GM23338 (cell line): ENCODE data around the gene HMGCS2.
"Not testable (repeated sequence)": the region's sequence is repeated elsewhere in the genome, so short reads cannot be mapped to it uniquely, and the experiment has no call there.

Source experiments
- CREB1 ChIP-seq: fragments of 250-450 bp; sonication (Bioruptor Pico); IDR thresholded peaks from 2 replicates; pipeline ENCODE4 v1.5.0; 2020; ENCODE audit warnings: low read depth, mild to moderate bottlenecking, moderate library complexity
- EZH2 ChIP-seq: fragments of 200-600 bp; sonication (generic); IDR thresholded peaks from one replicate; pipeline ENCODE4 v1.8.0; 2017; ENCODE audit warnings: antibody characterized with exemption, mild to moderate bottlenecking, low read depth; ENCODE audit not compliant: unreplicated experiment
- EZH2phosphoT487 ChIP-seq: fragments of 200-600 bp; sonication (generic); IDR thresholded peaks from one replicate; pipeline ENCODE4 v1.8.1; 2018; ENCODE audit warnings: antibody characterized with exemption; ENCODE audit not compliant: unreplicated experiment
- NANOG ChIP-seq: IDR thresholded peaks from 2 replicates; pipeline ENCODE4 v1.6.1; 2016; ENCODE audit warnings: antibody characterized with exemption, borderline replicate concordance
- POLR2AphosphoS5 ChIP-seq: IDR thresholded peaks from 2 replicates; pipeline ENCODE4 v1.6.1; 2016; ENCODE audit warnings: antibody characterized with exemption, low read depth
- ZNF114 ChIP-seq: fragments of 250-450 bp; sonication (Bioruptor Pico); IDR thresholded peaks from 2 replicates; pipeline ENCODE4 v1.5.0; 2020; ENCODE audit warnings: mild to moderate bottlenecking, moderate library complexity
- ZNF331 ChIP-seq: fragments of 250-450 bp; sonication (Bioruptor Pico); IDR thresholded peaks from 2 replicates; pipeline ENCODE4 v1.5.0; 2020; ENCODE audit warnings: low read depth, mild to moderate bottlenecking, moderate library complexity
- TF ChIP-seq, protein P1 (sequence below), 2 experiments: fragments of 200-600 bp in 1 of 2; sonication (generic) in 1 of 2; conservative IDR thresholded peaks; 2 replicates each; pipeline versions ENCODE4 v1.5.1 to v1.6.1; 2016 to 2017; ENCODE audit warnings: antibody characterized with exemption in 2 of 2, low read depth in 2 of 2, mild to moderate bottlenecking in 2 of 2, moderate library complexity in 1 of 2
- TF ChIP-seq, protein P2 (sequence below): IDR thresholded peaks from one replicate; pipeline ENCODE4 v1.6.1; 2018; ENCODE audit warnings: antibody characterized with exemption; ENCODE audit not compliant: unreplicated experiment
- TF ChIP-seq, protein P3 (sequence below): IDR thresholded peaks from 2 replicates; pipeline ENCODE4 v1.6.1; 2016; ENCODE audit warnings: antibody characterized with exemption
- TF ChIP-seq, protein P4 (sequence below): fragments of 250-450 bp; sonication (Bioruptor Pico); IDR thresholded peaks from 2 replicates; pipeline ENCODE4 v1.5.0; 2020; ENCODE audit warnings: mild to moderate bottlenecking, moderate library complexity

DNA sequence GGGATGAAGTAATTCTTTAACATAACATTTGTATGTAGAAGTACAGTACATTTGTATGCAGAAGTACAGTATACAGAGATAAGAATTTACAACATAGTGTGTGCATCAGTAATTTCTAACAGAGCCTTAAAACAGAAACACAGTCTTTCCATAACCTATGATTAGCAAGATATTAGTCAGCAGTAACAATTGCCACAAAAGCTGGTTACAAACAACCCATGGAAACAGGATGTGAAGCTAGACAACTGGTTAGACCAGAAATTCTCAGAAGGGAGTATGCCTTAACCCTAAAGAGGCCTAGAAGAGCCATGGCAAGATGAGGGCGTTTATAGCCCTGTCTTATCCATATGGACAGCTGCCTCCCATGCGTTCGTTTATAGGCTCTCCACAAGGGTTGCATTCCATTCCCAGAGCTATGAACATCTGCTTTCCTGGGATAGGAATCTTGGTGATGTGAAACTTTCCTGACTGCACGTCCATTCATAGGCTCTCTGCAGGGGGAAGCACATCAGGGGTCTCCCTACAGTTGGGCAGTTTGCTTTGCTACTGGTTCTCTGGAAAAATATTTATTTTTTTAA, 17.9 kb upstream of the HMGCS2 start:
- TF ChIP-seq, protein P1, sequence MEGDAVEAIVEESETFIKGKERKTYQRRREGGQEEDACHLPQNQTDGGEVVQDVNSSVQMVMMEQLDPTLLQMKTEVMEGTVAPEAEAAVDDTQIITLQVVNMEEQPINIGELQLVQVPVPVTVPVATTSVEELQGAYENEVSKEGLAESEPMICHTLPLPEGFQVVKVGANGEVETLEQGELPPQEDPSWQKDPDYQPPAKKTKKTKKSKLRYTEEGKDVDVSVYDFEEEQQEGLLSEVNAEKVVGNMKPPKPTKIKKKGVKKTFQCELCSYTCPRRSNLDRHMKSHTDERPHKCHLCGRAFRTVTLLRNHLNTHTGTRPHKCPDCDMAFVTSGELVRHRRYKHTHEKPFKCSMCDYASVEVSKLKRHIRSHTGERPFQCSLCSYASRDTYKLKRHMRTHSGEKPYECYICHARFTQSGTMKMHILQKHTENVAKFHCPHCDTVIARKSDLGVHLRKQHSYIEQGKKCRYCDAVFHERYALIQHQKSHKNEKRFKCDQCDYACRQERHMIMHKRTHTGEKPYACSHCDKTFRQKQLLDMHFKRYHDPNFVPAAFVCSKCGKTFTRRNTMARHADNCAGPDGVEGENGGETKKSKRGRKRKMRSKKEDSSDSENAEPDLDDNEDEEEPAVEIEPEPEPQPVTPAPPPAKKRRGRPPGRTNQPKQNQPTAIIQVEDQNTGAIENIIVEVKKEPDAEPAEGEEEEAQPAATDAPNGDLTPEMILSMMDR (conservative IDR thresholded peaks at IDR 0.05; ENCODE audit: low read depth in 2 of 2) = not testable (repeated sequence)
- not testable (repeated sequence) for TF ChIP-seq EZH2phosphoT487; EZH2; ZNF331 (CRISPR knock-in tag); POLR2AphosphoS5; NANOG; CREB1 (CRISPR knock-in tag); ZNF114 (CRISPR knock-in tag)
- TF ChIP-seq, protein P2, sequence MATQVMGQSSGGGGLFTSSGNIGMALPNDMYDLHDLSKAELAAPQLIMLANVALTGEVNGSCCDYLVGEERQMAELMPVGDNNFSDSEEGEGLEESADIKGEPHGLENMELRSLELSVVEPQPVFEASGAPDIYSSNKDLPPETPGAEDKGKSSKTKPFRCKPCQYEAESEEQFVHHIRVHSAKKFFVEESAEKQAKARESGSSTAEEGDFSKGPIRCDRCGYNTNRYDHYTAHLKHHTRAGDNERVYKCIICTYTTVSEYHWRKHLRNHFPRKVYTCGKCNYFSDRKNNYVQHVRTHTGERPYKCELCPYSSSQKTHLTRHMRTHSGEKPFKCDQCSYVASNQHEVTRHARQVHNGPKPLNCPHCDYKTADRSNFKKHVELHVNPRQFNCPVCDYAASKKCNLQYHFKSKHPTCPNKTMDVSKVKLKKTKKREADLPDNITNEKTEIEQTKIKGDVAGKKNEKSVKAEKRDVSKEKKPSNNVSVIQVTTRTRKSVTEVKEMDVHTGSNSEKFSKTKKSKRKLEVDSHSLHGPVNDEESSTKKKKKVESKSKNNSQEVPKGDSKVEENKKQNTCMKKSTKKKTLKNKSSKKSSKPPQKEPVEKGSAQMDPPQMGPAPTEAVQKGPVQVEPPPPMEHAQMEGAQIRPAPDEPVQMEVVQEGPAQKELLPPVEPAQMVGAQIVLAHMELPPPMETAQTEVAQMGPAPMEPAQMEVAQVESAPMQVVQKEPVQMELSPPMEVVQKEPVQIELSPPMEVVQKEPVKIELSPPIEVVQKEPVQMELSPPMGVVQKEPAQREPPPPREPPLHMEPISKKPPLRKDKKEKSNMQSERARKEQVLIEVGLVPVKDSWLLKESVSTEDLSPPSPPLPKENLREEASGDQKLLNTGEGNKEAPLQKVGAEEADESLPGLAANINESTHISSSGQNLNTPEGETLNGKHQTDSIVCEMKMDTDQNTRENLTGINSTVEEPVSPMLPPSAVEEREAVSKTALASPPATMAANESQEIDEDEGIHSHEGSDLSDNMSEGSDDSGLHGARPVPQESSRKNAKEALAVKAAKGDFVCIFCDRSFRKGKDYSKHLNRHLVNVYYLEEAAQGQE = not testable (repeated sequence)
- TF ChIP-seq, protein P3, sequence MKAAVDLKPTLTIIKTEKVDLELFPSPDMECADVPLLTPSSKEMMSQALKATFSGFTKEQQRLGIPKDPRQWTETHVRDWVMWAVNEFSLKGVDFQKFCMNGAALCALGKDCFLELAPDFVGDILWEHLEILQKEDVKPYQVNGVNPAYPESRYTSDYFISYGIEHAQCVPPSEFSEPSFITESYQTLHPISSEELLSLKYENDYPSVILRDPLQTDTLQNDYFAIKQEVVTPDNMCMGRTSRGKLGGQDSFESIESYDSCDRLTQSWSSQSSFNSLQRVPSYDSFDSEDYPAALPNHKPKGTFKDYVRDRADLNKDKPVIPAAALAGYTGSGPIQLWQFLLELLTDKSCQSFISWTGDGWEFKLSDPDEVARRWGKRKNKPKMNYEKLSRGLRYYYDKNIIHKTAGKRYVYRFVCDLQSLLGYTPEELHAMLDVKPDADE = not testable (repeated sequence)
- TF ChIP-seq, protein P4, sequence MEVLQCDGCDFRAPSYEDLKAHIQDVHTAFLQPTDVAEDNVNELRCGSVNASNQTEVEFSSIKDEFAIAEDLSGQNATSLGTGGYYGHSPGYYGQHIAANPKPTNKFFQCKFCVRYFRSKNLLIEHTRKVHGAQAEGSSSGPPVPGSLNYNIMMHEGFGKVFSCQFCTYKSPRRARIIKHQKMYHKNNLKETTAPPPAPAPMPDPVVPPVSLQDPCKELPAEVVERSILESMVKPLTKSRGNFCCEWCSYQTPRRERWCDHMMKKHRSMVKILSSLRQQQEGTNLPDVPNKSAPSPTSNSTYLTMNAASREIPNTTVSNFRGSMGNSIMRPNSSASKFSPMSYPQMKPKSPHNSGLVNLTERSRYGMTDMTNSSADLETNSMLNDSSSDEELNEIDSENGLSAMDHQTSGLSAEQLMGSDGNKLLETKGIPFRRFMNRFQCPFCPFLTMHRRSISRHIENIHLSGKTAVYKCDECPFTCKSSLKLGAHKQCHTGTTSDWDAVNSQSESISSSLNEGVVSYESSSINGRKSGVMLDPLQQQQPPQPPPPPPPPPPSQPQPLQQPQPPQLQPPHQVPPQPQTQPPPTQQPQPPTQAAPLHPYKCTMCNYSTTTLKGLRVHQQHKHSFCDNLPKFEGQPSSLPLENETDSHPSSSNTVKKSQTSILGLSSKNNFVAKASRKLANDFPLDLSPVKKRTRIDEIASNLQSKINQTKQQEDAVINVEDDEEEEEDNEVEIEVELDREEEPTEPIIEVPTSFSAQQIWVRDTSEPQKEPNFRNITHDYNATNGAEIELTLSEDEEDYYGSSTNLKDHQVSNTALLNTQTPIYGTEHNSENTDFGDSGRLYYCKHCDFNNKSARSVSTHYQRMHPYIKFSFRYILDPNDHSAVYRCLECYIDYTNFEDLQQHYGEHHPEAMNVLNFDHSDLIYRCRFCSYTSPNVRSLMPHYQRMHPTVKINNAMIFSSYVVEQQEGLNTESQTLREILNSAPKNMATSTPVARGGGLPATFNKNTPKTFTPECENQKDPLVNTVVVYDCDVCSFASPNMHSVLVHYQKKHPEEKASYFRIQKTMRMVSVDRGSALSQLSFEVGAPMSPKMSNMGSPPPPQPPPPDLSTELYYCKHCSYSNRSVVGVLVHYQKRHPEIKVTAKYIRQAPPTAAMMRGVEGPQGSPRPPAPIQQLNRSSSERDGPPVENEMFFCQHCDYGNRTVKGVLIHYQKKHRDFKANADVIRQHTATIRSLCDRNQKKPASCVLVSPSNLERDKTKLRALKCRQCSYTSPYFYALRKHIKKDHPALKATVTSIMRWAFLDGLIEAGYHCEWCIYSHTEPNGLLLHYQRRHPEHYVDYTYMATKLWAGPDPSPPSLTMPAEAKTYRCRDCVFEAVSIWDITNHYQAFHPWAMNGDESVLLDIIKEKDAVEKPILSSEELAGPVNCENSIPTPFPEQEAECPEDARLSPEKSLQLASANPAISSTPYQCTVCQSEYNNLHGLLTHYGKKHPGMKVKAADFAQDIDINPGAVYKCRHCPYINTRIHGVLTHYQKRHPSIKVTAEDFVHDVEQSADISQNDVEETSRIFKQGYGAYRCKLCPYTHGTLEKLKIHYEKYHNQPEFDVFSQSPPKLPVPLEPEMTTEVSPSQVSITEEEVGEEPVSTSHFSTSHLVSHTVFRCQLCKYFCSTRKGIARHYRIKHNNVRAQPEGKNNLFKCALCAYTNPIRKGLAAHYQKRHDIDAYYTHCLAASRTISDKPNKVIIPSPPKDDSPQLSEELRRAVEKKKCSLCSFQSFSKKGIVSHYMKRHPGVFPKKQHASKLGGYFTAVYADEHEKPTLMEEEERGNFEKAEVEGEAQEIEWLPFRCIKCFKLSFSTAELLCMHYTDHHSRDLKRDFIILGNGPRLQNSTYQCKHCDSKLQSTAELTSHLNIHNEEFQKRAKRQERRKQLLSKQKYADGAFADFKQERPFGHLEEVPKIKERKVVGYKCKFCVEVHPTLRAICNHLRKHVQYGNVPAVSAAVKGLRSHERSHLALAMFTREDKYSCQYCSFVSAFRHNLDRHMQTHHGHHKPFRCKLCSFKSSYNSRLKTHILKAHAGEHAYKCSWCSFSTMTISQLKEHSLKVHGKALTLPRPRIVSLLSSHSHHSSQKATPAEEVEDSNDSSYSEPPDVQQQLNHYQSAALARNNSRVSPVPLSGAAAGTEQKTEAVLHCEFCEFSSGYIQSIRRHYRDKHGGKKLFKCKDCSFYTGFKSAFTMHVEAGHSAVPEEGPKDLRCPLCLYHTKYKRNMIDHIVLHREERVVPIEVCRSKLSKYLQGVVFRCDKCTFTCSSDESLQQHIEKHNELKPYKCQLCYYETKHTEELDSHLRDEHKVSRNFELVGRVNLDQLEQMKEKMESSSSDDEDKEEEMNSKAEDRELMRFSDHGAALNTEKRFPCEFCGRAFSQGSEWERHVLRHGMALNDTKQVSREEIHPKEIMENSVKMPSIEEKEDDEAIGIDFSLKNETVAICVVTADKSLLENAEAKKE = not testable (repeated sequence)
